HG03571 (cell line): ENCODE data around the gene ATP1A1.
A peak's percentile ranks its signal among the peaks of the same experiment; 100 is the strongest.

Experiments used
- ATAC-seq: cut with Tn5 transposase; IDR thresholded peaks from one replicate; pipeline ENCODE4 v1.9.1; 2021; ENCODE audit not compliant: unreplicated experiment

ATP1A1 gene

DNA sequence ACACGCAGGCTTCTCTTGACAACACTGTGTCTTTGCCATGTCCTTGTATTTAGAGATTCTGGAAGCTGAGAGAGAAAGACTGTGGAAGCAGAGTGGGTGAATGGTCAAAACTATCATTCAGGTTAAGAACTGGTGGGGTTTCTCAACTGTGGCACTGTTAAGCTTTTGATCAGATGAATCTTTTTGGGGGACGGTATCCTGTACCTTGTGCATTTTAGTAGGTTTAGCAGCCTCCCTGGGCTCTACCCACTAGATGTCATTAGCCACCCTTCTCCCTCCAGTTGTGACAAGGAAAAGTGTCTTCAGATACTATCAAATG is 39.4 kb downstream of the ATP1A1 start:
- ATAC-seq, result no peak

DNA sequence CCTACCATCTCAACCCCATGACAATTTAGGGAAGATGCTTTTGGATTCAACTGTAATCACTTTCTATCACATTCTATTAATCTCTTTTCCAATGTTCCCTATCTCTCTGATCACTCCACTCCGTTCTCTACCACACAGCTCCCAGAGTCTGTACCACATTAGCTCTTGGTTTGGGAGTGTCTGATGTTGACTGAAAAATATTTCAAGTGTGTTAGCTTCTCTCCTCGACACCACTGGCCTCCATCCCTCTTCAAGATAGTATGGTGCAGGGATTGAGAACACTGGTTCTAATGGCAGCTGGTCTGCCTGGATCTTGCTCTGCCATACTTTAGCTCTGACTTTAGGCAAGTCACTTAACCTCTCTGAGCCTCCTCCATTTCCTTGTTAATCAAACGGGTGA is 39.9 kb downstream of the ATP1A1 start:
- ATAC-seq, result no peak

DNA sequence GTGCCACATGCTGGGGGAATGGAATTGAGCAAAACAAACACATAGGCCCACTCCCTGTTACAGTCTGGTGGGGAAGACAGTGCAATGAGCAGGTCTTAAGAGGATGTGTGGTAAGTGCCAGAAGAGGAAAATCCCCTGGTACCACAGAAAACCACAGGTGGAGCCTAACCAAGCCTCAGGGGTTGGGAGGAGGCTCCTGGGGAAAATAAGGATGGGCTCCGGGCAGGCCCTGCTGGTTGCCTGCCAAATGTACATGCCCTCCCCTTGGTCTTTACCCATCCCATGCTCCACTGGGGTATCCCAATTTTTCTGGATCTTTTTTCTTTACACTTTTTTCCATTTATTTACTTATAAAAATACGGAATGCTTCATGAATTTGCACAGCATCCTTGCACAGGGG is 40.4 kb downstream of the ATP1A1 start:
- no peak for ATAC-seq

DNA sequence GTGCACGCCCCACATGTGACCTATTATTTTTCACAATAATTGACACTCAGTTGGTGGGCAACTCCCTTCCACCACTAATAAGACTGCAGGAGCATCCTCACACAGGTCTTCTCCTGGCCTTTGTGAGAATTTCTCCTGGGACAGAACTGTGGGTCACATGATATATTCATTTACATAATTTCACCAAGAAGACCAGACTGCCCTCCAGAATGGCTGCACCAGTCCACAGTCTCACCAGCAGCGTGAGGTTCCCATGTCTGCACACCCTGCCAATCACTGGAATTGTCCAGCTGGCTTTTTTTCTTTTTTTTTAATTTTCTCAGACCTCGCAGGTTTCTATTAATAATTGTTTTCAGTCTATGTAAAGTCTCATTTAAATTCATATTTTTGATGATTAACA is 41.3 kb downstream of the ATP1A1 start:
- no peak for ATAC-seq

DNA sequence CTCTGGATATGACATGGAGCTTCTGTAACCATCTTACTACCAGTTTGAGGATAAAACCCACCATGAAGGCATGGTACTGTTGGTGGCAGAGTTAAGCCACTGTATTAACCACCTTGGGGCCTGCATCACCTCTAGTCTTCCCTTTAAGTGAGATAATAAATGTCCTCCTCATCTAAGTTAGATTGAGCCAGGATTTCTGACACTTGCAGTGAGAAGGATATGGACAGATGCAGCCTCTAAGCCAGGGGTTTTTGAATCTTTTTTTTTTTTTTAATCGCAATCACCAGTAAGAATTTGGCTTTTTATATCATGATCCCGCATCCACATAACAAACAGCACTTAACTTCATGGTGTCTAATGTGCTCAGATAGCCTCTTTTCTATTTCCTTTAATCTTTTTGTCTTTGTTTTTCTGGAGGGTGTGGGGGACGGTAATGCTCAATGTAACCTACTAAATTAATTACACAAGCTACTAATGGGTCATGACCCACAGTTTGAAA is 42.2 kb downstream of the ATP1A1 start:
- ATAC-seq, result no peak

DNA sequence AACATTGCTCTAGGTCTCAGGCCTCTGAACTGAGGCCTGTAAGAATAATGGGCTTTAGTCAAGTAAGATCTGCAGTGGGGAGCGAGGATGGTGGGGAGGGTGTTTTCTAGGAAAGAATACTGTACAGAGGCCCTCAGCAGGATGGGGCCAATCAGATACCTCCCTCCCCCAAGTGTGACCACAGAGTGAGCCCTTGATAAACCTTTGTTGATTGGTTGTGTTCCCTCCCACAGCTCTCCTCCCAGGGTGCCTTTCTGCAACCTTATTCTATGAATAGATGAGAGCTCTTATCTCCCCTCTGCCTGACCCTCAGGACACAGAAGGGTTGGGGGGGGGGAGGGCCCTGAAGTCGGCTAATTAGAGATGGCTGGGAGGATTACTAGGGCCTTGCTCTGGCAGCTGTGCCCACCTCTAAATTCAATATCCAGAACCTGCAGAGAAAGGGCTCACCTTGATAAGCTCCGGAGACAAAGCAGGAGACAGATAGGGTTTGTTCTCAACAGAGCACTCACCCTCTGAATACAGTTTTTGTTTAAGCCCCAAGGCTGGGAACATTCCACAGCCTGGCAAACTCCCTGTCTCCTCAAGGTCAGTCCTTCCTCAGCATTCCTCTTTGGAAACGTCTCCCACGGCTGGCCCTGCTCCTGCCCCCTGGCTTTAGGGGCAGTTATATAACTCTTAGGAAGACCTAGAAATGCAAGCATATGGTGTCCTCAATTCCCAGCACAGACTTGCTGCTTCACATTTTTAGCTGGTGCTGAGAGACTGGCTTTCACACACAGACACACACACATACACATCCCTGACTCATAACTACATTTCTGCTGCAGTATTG is 42.9 kb downstream of the ATP1A1 start:
- no peak for ATAC-seq

DNA sequence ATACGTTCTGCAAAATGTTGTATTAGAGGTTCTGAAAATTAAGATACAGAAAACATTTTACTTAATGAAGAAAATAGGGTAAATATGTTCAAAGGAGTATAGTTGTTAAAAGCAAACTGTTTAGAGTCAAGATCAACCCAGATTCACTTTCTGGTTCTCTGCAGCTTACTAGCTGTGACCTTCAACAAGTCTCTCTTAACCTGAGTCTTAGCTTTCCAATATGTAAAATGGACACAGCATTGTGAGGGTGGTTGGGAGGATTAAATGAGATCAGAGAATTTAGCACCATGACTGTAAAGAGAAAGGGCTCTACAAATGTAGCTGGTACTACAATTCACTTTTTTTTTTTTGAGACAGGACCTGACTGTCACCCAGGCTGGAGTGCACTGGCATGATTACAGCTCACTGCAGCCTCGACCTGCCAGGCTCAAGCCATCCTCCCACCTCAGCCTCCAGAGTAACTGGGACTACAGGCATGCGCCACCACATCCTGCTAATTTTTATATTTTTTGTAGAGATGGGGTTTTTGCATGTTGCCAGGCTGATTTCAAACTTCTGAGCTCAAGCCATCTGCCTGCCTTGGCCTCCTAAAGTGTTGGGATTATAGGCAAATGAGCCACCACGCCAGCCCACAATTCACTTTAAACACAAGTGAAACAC is 43.9 kb downstream of the ATP1A1 start:
- ATAC-seq, result no peak

DNA sequence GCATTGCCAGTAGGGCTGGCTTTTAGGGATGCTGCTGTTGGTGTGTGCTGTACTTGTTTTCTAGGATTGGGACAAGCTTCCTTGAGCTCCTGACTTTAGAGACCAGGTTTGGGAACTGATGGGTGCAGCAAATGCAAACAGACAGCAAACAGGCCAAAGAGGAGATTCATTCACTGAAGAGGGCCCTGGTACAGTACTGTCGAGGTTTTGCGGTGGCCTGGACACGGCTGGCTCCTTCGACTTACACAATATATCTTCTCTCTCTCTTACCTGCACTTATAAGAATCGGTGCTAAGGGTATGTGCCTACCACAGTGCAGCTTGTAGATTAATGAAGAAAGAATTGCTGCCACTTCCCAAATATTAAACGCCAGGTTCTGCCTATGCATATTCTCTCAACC is 44.6 kb downstream of the ATP1A1 start:
- ATAC-seq, result no peak

DNA sequence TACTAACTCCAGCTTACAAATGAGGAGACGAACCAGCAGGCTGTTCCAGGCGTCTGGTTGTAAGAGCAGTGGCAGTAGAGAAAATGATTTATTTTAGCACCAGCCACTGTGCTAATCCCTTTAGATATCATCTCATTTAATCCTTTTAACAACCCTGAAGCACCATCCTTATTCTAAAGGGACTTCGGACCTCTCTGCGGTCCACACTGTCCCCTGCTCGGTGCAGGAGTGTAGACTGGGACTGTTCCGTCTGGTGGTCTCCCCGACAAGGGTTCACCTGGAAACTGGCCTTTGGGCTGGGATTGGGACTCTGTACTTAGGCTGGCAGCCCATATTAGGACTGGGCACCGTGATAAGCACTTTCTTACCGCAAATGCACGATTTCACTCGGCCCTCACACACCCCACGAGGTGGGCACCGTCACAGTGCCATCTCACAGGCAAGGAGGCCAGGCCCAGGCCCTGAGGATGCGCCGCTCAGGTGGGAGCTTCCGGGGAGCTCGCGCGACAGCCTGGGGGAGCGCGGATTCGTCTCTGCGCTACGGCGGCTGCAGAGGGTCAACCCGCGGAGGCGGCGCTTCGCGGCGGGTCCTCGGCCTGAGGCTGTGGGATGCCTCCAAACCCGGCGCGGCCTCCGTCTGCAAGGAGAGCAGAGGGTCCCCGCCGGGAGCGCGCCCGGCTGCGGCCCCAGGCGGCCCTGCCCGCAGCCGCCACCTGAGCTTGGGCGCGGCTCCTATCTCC is 45.2 kb downstream of the ATP1A1 start:
- ATAC-seq, result peak; percentile 84

DNA sequence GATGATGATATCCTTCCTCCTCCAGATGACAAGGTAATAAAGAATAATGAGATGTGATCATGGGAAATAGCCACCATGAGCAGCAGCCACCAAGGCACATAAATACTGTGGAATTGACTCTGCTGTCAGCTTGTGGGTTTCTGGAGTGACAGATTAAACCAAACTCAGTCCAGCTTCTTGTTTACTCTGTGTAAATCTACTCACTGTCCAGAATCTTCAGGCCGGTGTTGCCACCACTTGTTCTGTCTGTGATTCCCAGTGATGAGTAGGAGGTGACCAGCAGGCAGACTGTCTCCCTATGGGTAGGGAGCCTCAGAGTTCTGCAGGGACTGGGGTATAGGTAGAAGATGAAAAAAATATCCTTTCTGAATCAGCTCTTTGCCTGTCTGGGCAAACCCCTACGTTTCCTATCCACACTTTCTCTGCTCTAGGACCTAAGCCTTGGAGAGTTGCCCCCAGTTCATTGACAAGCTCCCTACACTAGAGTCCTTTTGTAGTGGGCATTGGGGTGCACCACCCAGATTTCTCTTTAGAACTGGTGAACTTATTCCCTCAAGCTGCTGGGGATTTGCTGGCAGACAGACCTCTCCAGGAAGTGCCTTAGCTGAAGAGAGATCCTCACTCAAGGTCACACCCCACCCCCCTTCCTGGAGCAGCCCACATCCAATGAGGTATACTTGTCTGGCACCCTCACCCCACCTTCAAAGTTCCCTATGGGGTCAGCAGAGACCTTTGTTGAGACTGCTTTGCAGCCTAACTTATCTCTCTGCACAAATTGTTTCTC is 47.6 kb downstream of the ATP1A1 start:
- ATAC-seq, result no peak

DNA sequence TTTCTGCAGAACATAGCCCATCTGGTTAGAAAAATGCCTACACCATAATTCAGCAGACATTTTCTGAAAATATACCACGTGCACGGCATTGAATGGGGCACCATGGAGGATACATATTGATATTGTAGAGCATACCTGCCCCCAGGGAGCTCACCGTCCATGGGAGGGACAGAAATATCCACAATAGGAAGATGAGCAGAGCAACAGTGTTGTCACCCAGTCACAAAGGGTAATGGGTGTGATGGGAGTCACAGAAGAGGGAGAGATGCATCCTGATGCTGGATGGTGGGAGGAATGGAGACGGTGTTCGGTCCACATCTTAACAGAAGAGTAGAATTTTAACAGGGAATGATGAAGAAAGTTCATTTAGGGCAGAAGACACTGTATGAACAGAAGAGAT is 51.4 kb downstream of the ATP1A1 start:
- ATAC-seq, result no peak

DNA sequence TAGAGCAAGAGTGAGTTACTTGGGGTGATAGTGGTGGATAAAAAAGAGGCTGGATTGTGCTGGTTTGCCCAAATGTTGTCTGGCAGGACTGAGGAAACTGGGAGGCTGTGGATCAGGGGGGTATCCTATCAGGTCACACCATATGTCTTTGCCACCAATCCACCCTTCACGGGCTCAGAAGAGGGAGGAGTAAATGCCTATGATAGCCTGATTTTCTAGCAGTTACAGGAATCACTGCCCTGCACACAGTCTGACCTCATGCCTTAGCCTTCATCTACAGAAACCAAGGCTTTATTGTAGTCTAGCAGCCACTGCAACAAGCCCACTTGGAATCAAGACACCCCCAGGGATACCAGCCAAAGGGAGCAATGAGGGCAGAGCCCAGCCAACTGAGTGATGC is 51.8 kb downstream of the ATP1A1 start:
- ATAC-seq, result no peak

DNA sequence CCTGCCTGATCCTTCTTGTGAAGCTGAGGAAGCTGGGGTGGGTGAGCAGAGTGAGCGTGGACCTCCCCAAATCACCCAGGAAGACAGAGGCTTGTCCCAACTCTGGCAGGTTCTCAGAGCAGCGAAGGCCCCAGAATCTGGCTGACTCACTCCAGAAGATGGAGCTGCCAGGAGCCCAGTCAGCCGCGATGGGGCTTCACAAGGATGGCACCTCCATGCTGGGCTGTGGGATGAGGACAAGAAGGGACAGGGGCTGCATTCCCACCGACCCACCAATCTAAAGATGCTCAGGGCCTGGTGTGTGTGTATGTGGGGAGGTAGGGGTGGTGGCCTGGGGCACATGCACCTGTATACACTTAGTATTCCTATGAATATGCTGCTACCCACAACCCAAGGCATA is 52.9 kb downstream of the ATP1A1 start:
- no peak for ATAC-seq

DNA sequence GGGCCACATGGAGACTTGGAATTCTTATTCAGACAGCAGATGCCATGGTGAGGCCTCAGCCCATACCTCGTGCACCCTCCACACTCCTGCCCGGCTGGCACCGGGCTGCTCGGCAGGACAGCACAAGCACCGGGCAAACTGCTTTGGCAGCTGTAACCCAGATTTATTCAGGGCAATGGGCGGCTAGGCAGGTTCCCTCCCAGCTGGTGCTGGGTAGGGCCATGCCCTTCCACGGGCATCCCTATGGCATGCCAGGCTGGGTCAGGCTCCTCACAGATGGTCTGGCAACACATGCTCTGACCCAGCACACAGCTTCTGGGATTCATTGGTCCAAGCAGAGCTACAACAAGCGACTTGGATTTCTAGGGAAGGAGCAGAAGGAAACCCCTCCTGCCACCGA is 53.4 kb downstream of the ATP1A1 start:
- no peak for ATAC-seq

DNA sequence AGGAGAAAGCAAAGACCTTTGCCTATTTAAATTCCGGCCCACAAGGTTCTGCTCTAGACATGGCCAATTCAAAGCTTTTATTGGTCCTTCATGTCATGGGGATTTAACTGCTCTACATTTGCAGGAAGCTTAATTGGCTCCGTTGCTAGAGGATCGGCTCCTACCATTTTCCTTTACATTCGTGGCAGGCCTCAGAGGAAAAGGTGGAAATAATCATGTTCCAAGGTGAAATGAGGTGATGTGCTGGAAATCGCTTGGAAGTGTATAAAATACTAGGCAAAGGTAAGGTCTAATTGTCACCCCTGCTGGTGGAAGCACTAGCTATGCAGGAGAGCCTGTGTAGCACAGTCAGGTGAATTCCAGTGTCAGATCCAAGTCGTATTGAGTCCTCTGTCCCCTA is 55.5 kb downstream of the ATP1A1 start:
- no peak for ATAC-seq

DNA sequence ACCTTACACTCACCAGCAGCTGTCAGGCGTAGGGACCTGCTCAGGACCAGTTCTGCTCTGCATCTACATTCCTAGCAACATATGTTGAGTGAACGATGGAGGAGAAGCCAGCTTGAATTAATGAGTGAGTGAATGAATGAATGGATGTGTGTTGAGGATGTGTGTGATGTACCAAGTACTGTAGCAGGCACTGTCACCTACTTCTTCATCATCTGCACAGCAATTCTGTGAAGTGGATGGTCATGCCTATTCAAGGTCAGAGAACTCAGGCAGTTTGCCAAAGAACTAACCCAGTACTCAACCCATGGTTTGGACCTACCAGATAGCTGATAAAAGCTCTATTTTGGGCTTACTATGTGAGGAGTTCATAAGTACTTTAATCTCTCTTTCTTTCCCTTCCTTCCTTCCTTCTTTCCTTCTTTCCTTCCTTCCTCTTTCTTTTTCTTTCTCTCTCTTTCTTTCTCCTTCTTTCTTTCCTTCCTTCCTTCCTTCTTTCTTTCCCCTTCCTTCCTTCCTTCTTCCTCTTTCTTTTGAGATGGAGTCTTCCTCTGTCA is 56.9 kb downstream of the ATP1A1 start:
- no peak for ATAC-seq

DNA sequence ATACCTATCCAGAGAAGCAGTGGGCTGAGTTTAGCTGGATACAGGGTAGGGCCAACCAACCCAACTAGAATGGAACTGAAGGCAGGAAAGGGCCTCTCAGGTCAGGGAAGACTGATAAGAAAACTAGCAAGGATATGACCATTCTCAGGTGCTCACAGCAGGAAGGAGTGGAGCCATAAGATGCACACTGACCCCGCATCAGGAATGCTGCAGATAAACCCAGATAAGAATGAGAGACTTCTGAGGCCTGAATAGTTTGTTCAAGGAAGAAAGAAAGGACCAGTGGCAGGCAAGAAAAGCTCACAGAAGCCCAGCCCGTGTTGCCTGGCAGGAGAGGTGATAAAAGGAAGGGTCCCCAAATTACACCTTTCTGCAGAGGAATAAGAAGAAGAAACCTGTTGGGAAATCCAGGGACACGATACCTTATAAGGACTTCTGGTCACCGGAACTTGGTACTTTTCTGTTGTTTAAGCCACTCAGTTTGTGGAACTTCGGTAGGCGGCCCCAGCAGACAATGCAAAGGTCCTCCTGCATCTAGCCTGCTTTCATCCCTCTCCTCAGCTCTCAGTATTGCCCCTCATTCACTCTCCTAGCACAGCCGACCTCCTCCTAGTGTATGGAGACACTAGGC is 58.9 kb downstream of the ATP1A1 start:
- ATAC-seq, result no peak

DNA sequence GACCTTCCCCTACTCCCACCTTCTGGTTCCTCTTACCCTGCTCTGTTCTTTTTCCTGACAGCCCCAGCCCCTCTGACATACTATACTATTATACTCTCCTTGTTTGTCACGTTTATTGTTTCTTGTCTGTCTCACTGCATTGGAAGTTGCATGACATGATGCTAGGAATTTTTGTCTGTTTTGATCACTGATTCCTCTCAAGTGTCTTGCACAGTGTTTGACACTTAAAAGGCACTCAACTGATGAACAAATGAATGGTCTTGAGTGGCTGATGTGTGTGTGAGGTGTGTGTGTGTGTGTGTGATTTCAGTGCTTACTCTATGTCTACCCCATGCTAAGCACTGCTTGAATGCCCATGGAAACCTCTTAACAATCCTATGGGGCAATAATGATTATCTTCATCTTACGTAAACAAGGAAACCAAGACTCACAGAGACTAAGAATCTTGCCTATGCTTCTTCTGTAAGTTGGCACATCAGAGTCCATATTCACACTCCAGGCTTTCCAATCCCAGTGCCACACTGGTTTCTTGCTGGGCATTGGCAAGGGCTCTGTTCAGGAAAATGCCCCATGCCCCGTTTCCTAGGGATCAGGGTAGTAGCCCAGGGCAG is 59.7 kb downstream of the ATP1A1 start:
- no peak for ATAC-seq

DNA sequence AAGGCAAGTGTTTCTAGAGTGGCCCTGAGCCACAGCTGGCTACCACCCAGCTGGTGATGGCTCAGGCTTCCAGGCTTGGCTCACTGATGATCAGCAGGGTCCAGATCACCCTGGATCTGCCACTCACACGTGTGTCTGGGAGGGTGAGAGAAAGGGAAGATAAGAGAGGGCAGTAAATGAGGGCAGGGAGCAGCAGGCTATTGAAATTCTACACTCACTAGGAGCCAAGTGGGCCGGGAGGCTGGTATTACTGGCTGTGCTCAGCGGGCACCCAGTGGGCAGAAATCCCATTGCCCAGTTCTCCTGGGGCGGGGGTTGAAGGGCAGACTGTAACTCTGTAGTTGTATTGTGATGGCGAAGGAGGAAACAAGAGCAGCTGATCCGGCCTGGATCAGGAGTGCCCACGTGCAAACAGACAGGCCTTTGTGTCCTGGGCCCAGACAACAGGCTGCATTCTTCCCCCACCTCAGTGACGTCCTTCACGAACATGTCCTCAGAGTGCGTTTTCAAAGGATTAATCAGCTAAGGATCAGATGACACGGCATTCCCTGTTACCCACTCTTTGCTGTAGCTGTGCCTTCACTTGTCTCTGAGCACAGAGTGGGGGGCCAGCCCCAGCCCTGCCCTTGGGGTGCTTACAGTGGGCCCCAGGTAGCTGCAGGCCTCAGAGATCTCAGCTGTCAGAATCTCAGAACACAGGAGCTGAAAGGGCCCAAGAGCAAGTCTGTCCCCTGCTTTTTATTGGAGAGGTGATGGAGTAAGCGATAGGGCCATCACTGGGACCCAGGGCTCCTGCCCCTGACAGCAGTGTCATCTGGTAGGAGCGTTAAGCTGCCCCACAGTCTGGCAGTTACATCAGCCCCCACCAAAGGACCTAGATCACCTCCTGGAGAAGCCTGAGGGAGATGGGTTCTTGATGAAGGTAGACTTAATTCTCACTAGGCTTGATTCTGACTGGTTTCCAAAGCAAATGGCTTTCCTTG is 60.5 kb downstream of the ATP1A1 start:
- no peak for ATAC-seq
